Measurements from ENCODE around the gene TAX1BP3. TPM values are rescaled to one million over a fixed set of nuclear protein-coding genes. Genes with fewer than 3 reads are reported as not detected.

Gene TAX1BP3
- total RNA-seq, 2 experiments from 2014 or later, result 19.8 to 24.3 TPM

- intact Hi-C loops (cut with micrococcal nuclease; ENCODE audit: unreplicated experiment), result no loop called here
- H4K20me1 ChIP-seq (ENCODE audit: insufficient read depth, low read length), result no peaks in the 10 kb centered on the region
- no peak overlapping the region for H3K4me2 ChIP-seq (ENCODE audit: low read length)
- ChIA-PET POLR2A (interaction anchor here (0.6 to 1.2 kb wide), 2 partner anchors 15 to 86 kb away, joined by 3 to 6 read pairs; partner anchors contain the start of gene TRPV3), CTCF (ENCODE audit: unreplicated experiment) (no interaction called here)
- no peaks in the 10 kb centered on the region for H3K79me2 ChIP-seq (ENCODE audit: insufficient read depth, low read depth, low read length)
- peaks cover 41% of the 10 kb centered on the region for H3K4me1 ChIP-seq (ENCODE audit: insufficient read depth, low read length, poor library complexity, severe bottlenecking)
- H2AFZ ChIP-seq (ENCODE audit: low read length), result no peak overlapping the region
- H3K27ac ChIP-seq (ENCODE audit: low read depth, low read length, poor library complexity, severe bottlenecking), result no peak overlapping the region
- TF ChIP-seq, protein P1, sequence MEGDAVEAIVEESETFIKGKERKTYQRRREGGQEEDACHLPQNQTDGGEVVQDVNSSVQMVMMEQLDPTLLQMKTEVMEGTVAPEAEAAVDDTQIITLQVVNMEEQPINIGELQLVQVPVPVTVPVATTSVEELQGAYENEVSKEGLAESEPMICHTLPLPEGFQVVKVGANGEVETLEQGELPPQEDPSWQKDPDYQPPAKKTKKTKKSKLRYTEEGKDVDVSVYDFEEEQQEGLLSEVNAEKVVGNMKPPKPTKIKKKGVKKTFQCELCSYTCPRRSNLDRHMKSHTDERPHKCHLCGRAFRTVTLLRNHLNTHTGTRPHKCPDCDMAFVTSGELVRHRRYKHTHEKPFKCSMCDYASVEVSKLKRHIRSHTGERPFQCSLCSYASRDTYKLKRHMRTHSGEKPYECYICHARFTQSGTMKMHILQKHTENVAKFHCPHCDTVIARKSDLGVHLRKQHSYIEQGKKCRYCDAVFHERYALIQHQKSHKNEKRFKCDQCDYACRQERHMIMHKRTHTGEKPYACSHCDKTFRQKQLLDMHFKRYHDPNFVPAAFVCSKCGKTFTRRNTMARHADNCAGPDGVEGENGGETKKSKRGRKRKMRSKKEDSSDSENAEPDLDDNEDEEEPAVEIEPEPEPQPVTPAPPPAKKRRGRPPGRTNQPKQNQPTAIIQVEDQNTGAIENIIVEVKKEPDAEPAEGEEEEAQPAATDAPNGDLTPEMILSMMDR (conservative IDR thresholded peaks at IDR 0.05; ENCODE audit: low read length), result no peak
- TF ChIP-seq EZH2phosphoT487 (IDR thresholded peaks at IDR 0.05; ENCODE audit: borderline replicate concordance, low read depth, low read length), result no peak
- peaks cover 7% of the 10 kb centered on the region; the same call in 1 of the 2 replicates for H3K36me3 ChIP-seq (ENCODE audit: insufficient read depth, low read length)
- no peak for DNase-seq (ENCODE audit: low spot score)
- H3K9me3 ChIP-seq (ENCODE audit: low read length), result no peaks in the 10 kb centered on the region
- no peak overlapping the region for H3K4me3 ChIP-seq (ENCODE audit: low read depth, low read length, poor library complexity, severe bottlenecking)
- H3K9me2 ChIP-seq (ENCODE audit: insufficient read depth, low read length), result no peaks in the 10 kb centered on the region
- no TSS peak for BruUV-seq (replicated peaks)
Observed at GRCh38 chr17:3643889-3644349, 24.5 kb downstream of the TAX1BP3 start.

DNA sequence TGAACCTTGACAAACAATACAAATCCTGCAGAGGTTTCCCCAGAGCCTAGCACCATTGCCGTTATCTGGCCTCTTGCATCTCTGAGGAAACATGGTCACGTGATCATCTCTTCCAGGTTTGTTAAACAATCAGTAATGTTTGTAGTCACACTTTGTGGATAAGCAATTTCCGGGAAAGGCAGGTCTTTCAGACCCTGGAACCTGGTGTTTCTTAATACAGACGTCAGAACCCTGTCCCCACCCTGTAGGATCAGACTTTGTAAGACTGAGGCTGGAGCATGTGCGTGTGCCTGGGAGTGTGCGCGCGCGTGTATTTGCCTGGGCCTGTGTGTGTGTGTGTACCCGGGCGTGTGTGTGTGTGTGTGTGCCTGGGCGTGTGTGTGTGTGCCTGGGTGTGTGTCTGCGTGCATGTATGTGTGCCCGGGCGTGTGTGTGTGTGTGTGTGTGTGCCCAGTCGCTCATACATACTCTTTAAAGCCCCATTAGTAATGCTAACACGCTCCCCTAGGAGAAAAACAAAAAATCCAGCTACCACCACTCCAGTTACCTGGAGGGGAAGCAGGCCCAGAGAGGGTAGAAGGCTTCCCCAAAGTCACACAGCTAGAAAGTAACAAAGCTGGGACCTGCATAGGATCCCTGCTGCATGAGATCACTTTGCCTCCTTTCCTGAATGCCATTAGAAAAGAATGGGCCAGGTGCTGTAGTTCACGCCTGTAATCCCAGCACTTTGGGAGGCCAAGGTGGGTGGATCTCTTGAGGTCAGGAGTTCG, 26.5 kb downstream of the TAX1BP3 start:
- intact Hi-C loops (cut with micrococcal nuclease; ENCODE audit: unreplicated experiment), result no loop called here
- no TSS peak for BruUV-seq (replicated peaks)
- H3K9me3 ChIP-seq (ENCODE audit: low read length), result no peaks in the 10 kb centered on the region
- ChIA-PET CTCF (ENCODE audit: unreplicated experiment) (no interaction called here), POLR2A (no interaction called here)
- H3K4me3 ChIP-seq (ENCODE audit: low read depth, low read length, poor library complexity, severe bottlenecking), result no peak overlapping the region
- H3K4me1 ChIP-seq (ENCODE audit: insufficient read depth, low read length, poor library complexity, severe bottlenecking), result peaks cover 35% of the 10 kb centered on the region
- H3K9me2 ChIP-seq (ENCODE audit: insufficient read depth, low read length), result no peaks in the 10 kb centered on the region
- H3K4me2 ChIP-seq (ENCODE audit: low read length), result no peak overlapping the region
- no peaks in the 10 kb centered on the region for H4K20me1 ChIP-seq (ENCODE audit: insufficient read depth, low read length)
- H3K27ac ChIP-seq (ENCODE audit: low read depth, low read length, poor library complexity, severe bottlenecking), result no peak overlapping the region
- TF ChIP-seq, protein P1 (conservative IDR thresholded peaks at IDR 0.05; ENCODE audit: low read length), result no peak
- no peak for TF ChIP-seq EZH2phosphoT487 (IDR thresholded peaks at IDR 0.05; ENCODE audit: borderline replicate concordance, low read depth, low read length)
- no peaks in the 10 kb centered on the region for H3K36me3 ChIP-seq (ENCODE audit: insufficient read depth, low read length)
- no peaks in the 10 kb centered on the region for H3K79me2 ChIP-seq (ENCODE audit: insufficient read depth, low read depth, low read length)
- H2AFZ ChIP-seq (ENCODE audit: low read length), result no peak overlapping the region
- DNase-seq (ENCODE audit: low spot score), result no peak

GRCh38 chr17:3641014-3641413, 27.4 kb downstream of the TAX1BP3 start:
- no peak overlapping the region for H3K4me3 ChIP-seq (ENCODE audit: low read depth, low read length, poor library complexity, severe bottlenecking)
- H3K4me2 ChIP-seq (ENCODE audit: low read length), result no peak overlapping the region
- no peaks in the 10 kb centered on the region for H3K9me2 ChIP-seq (ENCODE audit: insufficient read depth, low read length)
- no peaks in the 10 kb centered on the region for H3K79me2 ChIP-seq (ENCODE audit: insufficient read depth, low read depth, low read length)
- H3K9me3 ChIP-seq (ENCODE audit: low read length), result no peaks in the 10 kb centered on the region
- no TSS peak for BruUV-seq (replicated peaks)
- ChIA-PET CTCF (ENCODE audit: unreplicated experiment) (no interaction called here), POLR2A (no interaction called here)
- intact Hi-C loops (cut with micrococcal nuclease; ENCODE audit: unreplicated experiment), result no loop called here
- no peak for TF ChIP-seq EZH2phosphoT487 (IDR thresholded peaks at IDR 0.05; ENCODE audit: borderline replicate concordance, low read depth, low read length)
- TF ChIP-seq, protein P1 (conservative IDR thresholded peaks at IDR 0.05; ENCODE audit: low read length), result no peak
- no peak overlapping the region for H3K27ac ChIP-seq (ENCODE audit: low read depth, low read length, poor library complexity, severe bottlenecking)
- peaks cover 26% of the 10 kb centered on the region for H3K4me1 ChIP-seq (ENCODE audit: insufficient read depth, low read length, poor library complexity, severe bottlenecking)
- no peak for DNase-seq (ENCODE audit: low spot score)
- H2AFZ ChIP-seq (ENCODE audit: low read length), result no peak overlapping the region
- H3K36me3 ChIP-seq (ENCODE audit: insufficient read depth, low read length), result no peaks in the 10 kb centered on the region
- H4K20me1 ChIP-seq (ENCODE audit: insufficient read depth, low read length), result no peaks in the 10 kb centered on the region

Data from OCI-LY7 (cell line).